OCI-LY7 (cell line): ENCODE results near the gene SLC48A1.
A peak's percentile ranks its signal among the peaks of the same experiment; 100 is the strongest.
"Not testable (repeated sequence)": the region's sequence is repeated elsewhere in the genome, so short reads cannot be mapped to it uniquely, and the experiment has no call there.

ENCODE experiments used
- EZH2phosphoT487 ChIP-seq: fragments of 200-600 bp; sonication (generic); IDR thresholded peaks from 2 replicates; pipeline ENCODE4 v1.6.1; 2018; ENCODE audit warnings: low read depth, borderline replicate concordance, mild to moderate bottlenecking, mixed run types, antibody characterized with exemption, low read length, moderate library complexity, mixed read lengths
- TF ChIP-seq, protein P1 (sequence below): fragments of 200-600 bp; sonication (generic); conservative IDR thresholded peaks from 2 replicates; pipeline ENCODE4 v1.5.1; 2014; ENCODE audit warnings: mild to moderate bottlenecking, antibody characterized with exemption, low read length, moderate library complexity, mixed read lengths

DNA sequence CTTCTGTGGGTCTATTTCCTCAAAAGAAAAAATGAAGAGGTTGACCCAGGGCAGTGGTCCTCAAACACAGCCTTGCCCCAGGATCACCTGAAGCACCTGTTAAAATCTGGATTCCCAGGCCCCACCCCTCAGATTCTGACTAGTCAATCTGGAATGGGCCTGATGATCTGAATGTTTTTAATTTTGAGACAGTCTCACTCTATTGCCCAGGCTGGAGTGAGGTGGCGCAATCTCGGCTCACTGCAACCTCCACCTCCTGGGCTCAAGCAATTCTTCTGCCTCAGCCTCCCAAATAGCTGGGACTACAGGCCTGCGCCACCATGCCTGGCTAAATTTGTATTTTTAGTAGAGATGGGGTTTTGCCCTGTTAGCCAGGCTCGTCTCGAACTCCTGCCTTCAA is 42.4 kb downstream of the SLC48A1 start:
- TF ChIP-seq, protein P1, sequence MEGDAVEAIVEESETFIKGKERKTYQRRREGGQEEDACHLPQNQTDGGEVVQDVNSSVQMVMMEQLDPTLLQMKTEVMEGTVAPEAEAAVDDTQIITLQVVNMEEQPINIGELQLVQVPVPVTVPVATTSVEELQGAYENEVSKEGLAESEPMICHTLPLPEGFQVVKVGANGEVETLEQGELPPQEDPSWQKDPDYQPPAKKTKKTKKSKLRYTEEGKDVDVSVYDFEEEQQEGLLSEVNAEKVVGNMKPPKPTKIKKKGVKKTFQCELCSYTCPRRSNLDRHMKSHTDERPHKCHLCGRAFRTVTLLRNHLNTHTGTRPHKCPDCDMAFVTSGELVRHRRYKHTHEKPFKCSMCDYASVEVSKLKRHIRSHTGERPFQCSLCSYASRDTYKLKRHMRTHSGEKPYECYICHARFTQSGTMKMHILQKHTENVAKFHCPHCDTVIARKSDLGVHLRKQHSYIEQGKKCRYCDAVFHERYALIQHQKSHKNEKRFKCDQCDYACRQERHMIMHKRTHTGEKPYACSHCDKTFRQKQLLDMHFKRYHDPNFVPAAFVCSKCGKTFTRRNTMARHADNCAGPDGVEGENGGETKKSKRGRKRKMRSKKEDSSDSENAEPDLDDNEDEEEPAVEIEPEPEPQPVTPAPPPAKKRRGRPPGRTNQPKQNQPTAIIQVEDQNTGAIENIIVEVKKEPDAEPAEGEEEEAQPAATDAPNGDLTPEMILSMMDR = peak; percentile 23; the same call in 1 of the 2 replicates
- not testable (repeated sequence) for TF ChIP-seq EZH2phosphoT487
